Fibroblast of gingiva (primary cell): ENCODE results near the gene MOV10L1.

Experiments used
- DNase-seq: peaks from one replicate; pipeline ENCODE4 v3.0.0-alpha.2; 2011; ENCODE audit warnings: low read depth

Gene MOV10L1

DNA sequence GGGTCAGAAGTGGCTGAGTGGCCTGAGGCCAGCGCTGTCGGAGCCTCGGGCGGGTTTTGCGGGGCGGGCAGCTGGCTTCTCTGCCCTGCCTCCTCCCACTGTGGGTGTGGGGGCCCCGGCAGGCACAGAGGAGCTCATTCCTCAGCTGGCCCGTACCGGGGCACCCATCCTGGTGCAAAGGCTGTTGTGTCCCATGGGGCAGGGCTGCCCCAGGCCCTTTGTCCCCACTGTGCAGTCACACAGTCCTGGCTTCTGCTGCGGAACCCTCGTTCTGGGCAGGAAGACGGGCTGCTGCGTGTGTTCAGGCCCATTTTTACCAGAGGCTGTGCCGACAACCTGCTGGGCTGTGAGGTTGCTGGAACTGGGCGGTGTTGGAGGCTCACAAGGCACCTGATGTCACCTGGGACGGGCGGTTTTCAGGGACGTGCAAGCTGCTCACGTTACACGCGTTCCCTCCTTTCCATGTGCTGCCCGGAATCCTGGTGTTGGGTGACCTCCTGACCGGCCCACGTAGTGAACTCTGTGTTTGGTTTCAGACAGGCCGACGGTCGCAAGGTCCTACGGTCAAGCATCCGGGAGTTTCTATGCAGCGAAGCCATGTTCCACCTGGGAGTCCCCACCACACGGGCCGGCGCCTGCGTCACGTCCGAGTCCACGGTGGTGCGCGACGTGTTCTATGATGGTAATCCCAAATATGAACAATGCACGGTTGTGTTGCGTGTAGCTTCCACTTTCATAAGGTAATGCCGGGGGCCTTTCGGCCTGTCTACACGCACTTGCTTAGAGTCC, 116.2 kb downstream of the MOV10L1 start:
- DNase-seq: no peak

DNA sequence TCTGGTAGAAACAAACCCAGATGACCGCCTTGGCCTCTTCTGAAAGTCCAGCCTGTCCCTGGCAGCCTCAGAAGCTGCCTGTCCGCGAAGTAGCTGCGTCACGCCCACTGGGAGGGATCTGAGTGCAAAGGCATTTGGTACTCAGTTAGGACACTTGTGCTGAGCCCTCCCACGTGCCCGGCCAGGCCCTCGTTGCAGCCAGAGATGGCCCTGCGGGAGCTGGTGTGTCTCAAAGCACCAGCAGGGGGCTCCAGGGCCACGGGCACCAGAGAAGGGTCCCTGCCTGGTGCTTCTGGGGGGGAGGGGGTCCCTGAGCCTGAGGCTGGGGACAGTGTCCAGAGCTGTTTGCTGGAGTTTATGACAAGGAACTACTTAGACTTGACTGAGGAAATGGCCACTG, 116.8 kb downstream of the MOV10L1 start:
- peak; percentile 76 for DNase-seq

DNA sequence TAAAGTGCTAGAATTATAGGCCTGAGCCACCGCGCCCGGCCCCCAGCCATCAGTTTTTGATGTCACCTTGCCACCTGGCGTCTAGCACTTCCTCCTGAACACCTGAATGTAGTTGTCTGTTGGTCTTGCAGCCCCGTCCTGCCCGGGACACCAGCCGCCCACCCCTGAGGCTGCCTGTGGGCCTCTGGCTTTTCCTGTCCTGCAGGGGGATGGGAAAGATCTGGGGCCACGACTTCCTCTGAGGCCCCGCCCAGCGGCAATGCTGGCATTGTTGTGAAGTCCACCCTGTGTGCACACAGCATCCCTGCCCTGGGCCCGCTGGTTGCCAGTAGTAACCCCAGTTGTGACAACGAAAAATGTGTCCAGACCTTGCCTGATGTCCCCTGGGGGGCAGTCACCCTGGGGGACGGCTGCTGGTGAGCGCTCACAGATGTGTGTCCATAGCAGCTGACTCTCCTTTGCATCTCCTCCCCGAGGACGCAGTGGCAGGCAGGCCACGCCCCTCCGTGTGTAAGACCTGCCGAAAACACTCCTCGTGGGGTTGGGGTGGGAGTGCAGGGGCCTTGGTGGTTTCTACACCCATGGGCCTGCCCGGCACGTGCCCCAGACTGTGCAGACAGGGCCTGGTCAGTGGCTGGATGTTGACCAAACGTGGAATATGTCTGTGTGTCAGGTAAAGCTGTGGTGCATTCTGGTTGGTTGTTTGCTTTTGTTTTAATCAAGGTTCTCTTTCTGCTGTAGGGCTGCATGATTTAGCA, 117.8 kb downstream of the MOV10L1 start:
- DNase-seq: no peak

DNA sequence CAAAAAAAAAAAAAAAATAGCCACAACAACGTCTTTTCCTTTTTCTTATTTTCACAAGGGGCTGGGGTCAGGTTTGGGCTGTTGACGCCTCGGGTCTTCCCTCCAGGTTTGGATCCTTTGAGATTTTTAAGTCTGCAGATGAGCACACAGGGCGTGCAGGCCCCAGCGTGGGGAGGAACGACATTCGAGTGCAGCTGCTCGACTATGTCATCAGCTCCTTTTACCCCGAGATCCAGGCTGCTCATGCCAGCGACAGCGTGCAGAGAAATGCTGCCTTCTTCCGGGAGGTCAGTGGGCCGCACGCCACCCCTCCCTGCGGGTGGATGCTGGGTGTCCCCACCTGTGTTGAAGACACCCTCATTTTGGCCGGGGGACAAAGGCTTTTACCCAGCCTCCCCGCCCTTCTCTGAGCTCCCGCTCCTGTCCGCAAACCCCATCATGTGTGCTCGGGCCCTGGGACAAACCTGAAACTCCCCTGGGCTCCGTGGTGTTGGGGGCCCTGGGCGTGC, 118.7 kb downstream of the MOV10L1 start:
- no peak for DNase-seq

DNA sequence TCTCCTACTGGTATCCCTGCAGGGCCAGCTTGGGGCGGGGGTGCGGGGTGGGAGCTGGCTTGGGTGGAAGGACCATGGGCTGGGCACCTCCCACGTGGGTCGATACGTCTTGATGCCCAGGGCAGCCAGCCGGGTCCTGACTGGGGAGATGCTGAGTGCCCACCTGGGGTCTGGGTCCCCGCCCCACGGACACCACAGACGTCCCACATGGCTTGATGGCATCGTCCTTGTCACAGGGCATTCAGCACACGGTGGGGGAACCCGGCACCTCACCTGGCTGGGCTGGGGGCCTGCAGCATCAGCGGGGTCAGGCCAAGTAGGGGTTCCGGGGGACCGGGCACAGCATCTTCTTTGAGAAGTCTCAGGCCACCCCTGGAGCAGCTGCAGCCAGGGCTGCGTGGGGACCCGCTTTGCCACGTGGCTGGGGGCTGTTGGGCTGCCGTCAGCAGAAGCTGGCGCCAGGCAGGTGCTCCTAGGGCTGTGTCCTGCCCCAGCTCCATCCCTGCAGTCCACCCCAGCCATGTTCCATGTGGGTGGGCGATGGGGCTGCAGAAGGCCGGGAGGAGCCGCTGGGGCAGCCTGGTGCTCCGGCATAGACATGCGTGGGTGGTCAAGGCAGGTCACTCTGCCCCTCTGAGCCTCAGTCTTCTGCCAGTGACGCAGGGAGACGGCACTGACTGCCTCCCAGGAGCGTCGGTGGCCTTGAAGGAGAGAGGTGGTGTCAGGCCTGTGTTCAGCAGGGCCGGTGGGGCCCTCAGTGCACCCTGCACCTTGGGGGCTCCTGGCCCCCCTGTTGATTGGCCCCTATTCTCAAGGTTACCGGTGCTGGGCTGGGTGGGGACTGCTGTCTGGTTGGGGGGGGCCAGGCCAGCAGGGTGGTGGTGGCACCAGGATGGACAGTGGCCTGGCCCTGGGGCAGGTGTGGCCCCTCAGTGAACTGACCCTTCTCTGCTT, 119.4 kb downstream of the MOV10L1 start:
- DNase-seq: no peak

DNA sequence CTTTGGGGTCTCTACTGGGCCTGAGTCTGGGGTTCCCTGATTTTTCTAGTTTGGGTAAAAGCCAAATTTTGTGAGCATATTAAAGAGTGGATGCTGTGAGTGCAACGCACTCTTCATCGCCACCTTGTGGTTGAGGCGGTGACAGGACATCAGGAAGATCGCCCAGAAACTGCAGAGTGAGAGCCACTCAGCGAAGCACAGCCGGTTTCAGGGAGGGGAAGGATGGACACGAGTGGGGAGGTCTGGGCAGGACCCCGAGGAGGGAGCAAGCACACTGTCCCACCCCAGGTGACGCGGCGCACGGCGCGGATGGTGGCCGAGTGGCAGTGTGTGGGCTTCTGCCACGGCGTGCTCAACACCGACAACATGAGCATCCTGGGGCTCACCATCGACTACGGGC, 120.1 kb downstream of the MOV10L1 start:
- DNase-seq: peak; percentile 52

DNA sequence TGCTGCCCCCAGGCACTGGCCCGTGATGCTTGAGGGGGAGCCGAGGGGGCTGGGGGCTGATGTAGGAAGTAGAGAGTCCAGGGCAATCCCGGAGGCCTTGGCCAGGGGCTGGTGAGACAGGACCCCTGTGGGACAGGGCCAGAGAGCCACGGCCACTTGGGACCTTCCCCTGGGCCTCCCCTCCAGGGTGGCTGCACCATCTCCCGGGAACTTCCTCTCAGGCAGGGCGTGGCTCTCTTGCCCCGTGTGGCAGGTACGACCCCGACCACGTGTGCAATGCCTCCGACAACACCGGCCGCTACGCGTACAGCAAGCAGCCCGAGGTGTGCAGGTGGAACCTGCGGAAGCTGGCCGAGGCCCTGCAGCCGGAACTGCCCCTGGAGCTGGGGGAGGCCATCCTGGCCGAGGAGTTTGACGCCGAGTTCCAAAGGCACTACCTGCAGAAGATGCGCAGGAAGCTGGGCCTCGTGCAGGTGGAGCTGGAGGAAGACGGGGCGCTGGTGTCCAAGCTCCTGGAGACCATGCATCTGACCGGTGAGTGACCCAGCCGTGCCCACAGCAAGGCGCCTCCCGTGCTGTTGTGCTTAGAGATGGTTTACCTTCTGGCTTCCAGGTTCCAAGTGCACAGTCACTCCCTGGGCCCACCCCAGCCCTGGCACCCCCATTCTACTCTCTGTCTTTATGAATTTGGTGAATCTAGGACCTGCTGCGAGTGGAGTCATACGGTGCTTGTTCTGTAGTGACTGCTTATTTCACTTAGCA, 120.8 kb downstream of the MOV10L1 start:
- DNase-seq: no peak

DNA sequence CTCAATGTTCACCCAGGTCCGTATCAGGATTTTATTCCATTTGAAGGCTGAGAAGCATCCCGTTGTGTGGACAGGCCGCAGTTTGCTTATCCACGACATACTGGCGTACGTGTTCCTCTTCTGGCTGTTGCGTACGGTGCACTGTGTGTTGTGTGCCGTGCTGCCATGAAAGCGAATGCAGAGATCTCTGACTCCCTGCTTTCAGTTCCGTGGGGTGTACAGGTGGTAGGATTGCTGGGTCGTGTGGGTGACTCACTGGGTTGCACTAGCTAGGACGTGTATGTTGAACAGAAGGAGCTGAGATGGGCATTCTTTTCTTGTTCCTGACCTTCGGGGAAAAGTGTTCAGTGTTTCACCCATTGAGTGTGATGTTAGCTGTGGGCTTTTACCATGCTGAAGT, 121.3 kb downstream of the MOV10L1 start:
- DNase-seq: no peak
